ENCODE measurements around the gene SV2A.
A peak's percentile ranks its signal among the peaks of the same experiment; 100 is the strongest.
"Not testable (repeated sequence)": the region's sequence is repeated elsewhere in the genome, so short reads cannot be mapped to it uniquely, and the experiment has no call there.

Gene SV2A

GRCh38 chr1:149888999-149889289 is 28.7 kb downstream of the SV2A start:
- ATAC-seq (ENCODE audit: low read depth) (no peak), DNase-seq (ENCODE audit: low spot score) (no peak)
- Histone ChIP-seq H3K9me3 (ENCODE audit: severe bottlenecking) (no peaks in the 10 kb centered on the region), H3K4me3 (ENCODE audit: severe bottlenecking) (peak overlapping the region; percentile 49), H3K36me3 (ENCODE audit: low read depth) (no peaks in the 10 kb centered on the region), H3K27ac (ENCODE audit: poor library complexity, severe bottlenecking) (peak overlapping the region; percentile 85), H3K27me3 (ENCODE audit: insufficient read depth, poor library complexity, severe bottlenecking) (no peaks in the 10 kb centered on the region), H3K4me1 (ENCODE audit: insufficient read depth, poor library complexity, severe bottlenecking) (peaks cover 14% of the 10 kb centered on the region)
- no peak for TF ChIP-seq CTCF (IDR thresholded peaks at IDR 0.05; ENCODE audit: poor library complexity, severe bottlenecking)

GRCh38 chr1:149888247-149888998 is 29.2 kb downstream of the SV2A start:
- Histone ChIP-seq H3K4me3 (ENCODE audit: severe bottlenecking) (peak overlapping the region; percentile 49), H3K27ac (ENCODE audit: poor library complexity, severe bottlenecking) (peak overlapping the region; percentile 85), H3K4me1 (ENCODE audit: insufficient read depth, poor library complexity, severe bottlenecking) (peaks cover 14% of the 10 kb centered on the region), H3K9me3 (ENCODE audit: severe bottlenecking) (no peaks in the 10 kb centered on the region), H3K36me3 (ENCODE audit: low read depth) (no peaks in the 10 kb centered on the region), H3K27me3 (ENCODE audit: insufficient read depth, poor library complexity, severe bottlenecking) (no peaks in the 10 kb centered on the region)
- peak; percentile 78 for TF ChIP-seq CTCF (IDR thresholded peaks at IDR 0.05; ENCODE audit: poor library complexity, severe bottlenecking)
- DNase-seq (ENCODE audit: low spot score) (no peak), ATAC-seq (ENCODE audit: low read depth) (peak; percentile 8)

- H3K27me3 ChIP-seq (ENCODE audit: insufficient read depth, poor library complexity, severe bottlenecking): no peaks in the 10 kb centered on the region
- DNase-seq (ENCODE audit: low spot score) (peak; percentile 88), ATAC-seq (ENCODE audit: low read depth) (peak; percentile 60)
- H3K9me3 ChIP-seq (ENCODE audit: severe bottlenecking): no peaks in the 10 kb centered on the region
- H3K4me1 ChIP-seq (ENCODE audit: insufficient read depth, poor library complexity, severe bottlenecking): peaks cover 14% of the 10 kb centered on the region
- TF ChIP-seq CTCF (IDR thresholded peaks at IDR 0.05; ENCODE audit: poor library complexity, severe bottlenecking): no peak
- H3K4me3 ChIP-seq (ENCODE audit: severe bottlenecking): peak overlapping the region; percentile 49
- H3K27ac ChIP-seq (ENCODE audit: poor library complexity, severe bottlenecking): peak overlapping the region; percentile 85
- H3K36me3 ChIP-seq (ENCODE audit: low read depth): no peaks in the 10 kb centered on the region
These were observed 30.0 kb downstream of the SV2A start for GRCh38 chr1:149887456-149888246.

- H3K27ac ChIP-seq (ENCODE audit: poor library complexity, severe bottlenecking): peak overlapping the region; percentile 85
- not testable (repeated sequence) for H3K36me3 ChIP-seq (ENCODE audit: low read depth)
These were observed 30.5 kb downstream of the SV2A start for GRCh38 chr1:149887196-149887455.

GRCh38 chr1:149886396-149887195 is 31.0 kb downstream of the SV2A start:
- peaks cover 14% of the 10 kb centered on the region for H3K4me1 ChIP-seq (ENCODE audit: insufficient read depth, poor library complexity, severe bottlenecking)
- peak overlapping the region; percentile 85 for H3K27ac ChIP-seq (ENCODE audit: poor library complexity, severe bottlenecking)

More at GRCh38 chr1:149887196-149887455, 30.5 kb downstream of the SV2A start:
- not testable (repeated sequence) for H3K27me3 ChIP-seq (ENCODE audit: insufficient read depth, poor library complexity, severe bottlenecking); ATAC-seq (ENCODE audit: low read depth); H3K9me3 ChIP-seq (ENCODE audit: severe bottlenecking); DNase-seq (ENCODE audit: low spot score)
- Histone ChIP-seq H3K4me3 (ENCODE audit: severe bottlenecking) (peak overlapping the region; percentile 49), H3K4me1 (ENCODE audit: insufficient read depth, poor library complexity, severe bottlenecking) (peaks cover 14% of the 10 kb centered on the region)

GRCh38 chr1:149886121-149886395 is 31.6 kb downstream of the SV2A start:
- not testable (repeated sequence) for H3K27me3 ChIP-seq (ENCODE audit: insufficient read depth, poor library complexity, severe bottlenecking); DNase-seq (ENCODE audit: low spot score); H3K9me3 ChIP-seq (ENCODE audit: severe bottlenecking); ATAC-seq (ENCODE audit: low read depth); H3K36me3 ChIP-seq (ENCODE audit: low read depth)
- Histone ChIP-seq H3K4me3 (ENCODE audit: severe bottlenecking) (peak overlapping the region; percentile 49), H3K27ac (ENCODE audit: poor library complexity, severe bottlenecking) (peak overlapping the region; percentile 85), H3K4me1 (ENCODE audit: insufficient read depth, poor library complexity, severe bottlenecking) (peaks cover 14% of the 10 kb centered on the region)

More at GRCh38 chr1:149886396-149887195, 31.0 kb downstream of the SV2A start:
- Histone ChIP-seq H3K4me3 (ENCODE audit: severe bottlenecking) (peak overlapping the region; percentile 49), H3K27me3 (ENCODE audit: insufficient read depth, poor library complexity, severe bottlenecking) (no peaks in the 10 kb centered on the region), H3K9me3 (ENCODE audit: severe bottlenecking) (no peaks in the 10 kb centered on the region), H3K36me3 (ENCODE audit: low read depth) (no peaks in the 10 kb centered on the region)
- DNase-seq (ENCODE audit: low spot score): peak; percentile 87
- ATAC-seq (ENCODE audit: low read depth): peak; percentile 62
- no peak for TF ChIP-seq CTCF (IDR thresholded peaks at IDR 0.05; ENCODE audit: poor library complexity, severe bottlenecking)

Measured in RWPE2 (cell line).